ENCODE measurements around the gene HACD3.

DNA sequence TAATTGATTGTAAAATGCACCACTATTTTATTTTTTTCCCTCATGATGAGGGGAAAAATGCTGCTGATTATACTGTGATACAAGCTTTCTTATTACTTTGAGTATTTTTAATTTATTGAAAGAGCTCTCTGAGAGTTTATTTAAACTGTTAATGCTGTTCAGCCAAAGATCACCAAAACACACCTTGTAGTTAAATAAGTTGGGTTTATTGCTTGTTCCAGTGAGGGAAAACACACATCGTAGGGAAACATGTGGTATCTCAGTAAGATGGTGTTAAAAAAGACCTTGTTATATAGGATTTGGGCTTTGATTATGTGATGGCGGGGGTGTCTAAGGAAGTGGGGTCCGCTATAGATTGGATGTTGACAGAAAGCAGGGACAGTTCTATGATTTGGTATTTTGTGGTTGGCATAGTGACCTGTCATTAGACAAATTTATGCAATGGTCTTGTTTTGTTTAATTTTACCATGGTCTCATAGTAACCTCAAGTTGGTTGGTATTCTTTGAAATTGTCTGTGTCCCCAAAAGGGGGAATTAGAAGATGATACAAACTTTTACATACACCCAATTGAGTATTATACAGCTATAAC lies 11.1 kb downstream of the HACD3 start:
- TF ChIP-seq POLR2A (IDR thresholded peaks at IDR 0.05), result no peak
- TF ChIP-seq CTCF (IDR thresholded peaks at IDR 0.05), result no peak

Data from lower leg skin (tissue), 3 donors.